GM12873 (cell line): ENCODE measurements around the gene GDPD5.

Experiments used
- CTCF ChIP-seq: IDR thresholded peaks from 2 replicates; pipeline ENCODE4 v1.5.1; 2012; ENCODE audit warnings: low read depth, mild to moderate bottlenecking, moderate library complexity, low read length, control low read depth; ENCODE audit not compliant: insufficient read depth; ENCODE audit errors: missing control alignments

The GDPD5 gene

GRCh38 chr11:75525433-75526191 lies at the start of gene GDPD5:
TSS of gene GDPD5 (minus strand) at chr11:75525941. CDS start at chr11:75477735, 48,206 bp downstream.
- peak; percentile 55 for TF ChIP-seq CTCF

- TF ChIP-seq CTCF, result no peak
Observed at GRCh38 chr11:75574698-75575602, 49.2 kb upstream of the GDPD5 start.

- no peak for TF ChIP-seq CTCF
Observed at GRCh38 chr11:75572744-75573143, 47.0 kb upstream of the GDPD5 start.

GRCh38 chr11:75571625-75572024 lies 45.9 kb upstream of the GDPD5 start:
- TF ChIP-seq CTCF, result no peak

- TF ChIP-seq CTCF, result no peak
Observed at GRCh38 chr11:75570559-75571139, 44.9 kb upstream of the GDPD5 start.

- TF ChIP-seq CTCF, result no peak
Observed at GRCh38 chr11:75568616-75569219, 43.0 kb upstream of the GDPD5 start.

- no peak for TF ChIP-seq CTCF
Observed at GRCh38 chr11:75567971-75568370, 42.2 kb upstream of the GDPD5 start.
